CD4-positive, alpha-beta T cell treated with Interleukin-4 for 1 hour (primary cell): ENCODE results near the gene KLF9.
A peak's percentile ranks its signal among the peaks of the same experiment; 100 is the strongest.

Experiments
- DNase-seq, 2 donors: peaks; one replicate each; pipeline ENCODE4 v3.0.0-alpha.2; 2020 to 2022

Gene KLF9

GRCh38 chr9:70413799-70414775 is at the start of gene KLF9:
TSS of gene KLF9 (minus strand) at chr9:70414657. CDS start at chr9:70413363, 1,294 bp downstream.
- peak; percentile 96 for DNase-seq

- DNase-seq, result no peak
Measured at GRCh38 chr9:70463877-70464276, 49.4 kb upstream of the KLF9 start.

GRCh38 chr9:70462300-70462699 is 47.8 kb upstream of the KLF9 start:
- DNase-seq, result no peak

GRCh38 chr9:70457235-70457634 is 42.8 kb upstream of the KLF9 start:
- DNase-seq, result no peak

- DNase-seq, result no peak
Measured at GRCh38 chr9:70455993-70456704, 41.7 kb upstream of the KLF9 start.

- no peak for DNase-seq
Measured at GRCh38 chr9:70452365-70452764, 37.9 kb upstream of the KLF9 start.

GRCh38 chr9:70451765-70452164 is 37.3 kb upstream of the KLF9 start:
- DNase-seq, result no peak

- DNase-seq, result no peak
Measured at GRCh38 chr9:70450738-70451137, 36.3 kb upstream of the KLF9 start.

GRCh38 chr9:70449461-70449860 is 35.0 kb upstream of the KLF9 start:
- no peak for DNase-seq

- DNase-seq, result no peak
Measured at GRCh38 chr9:70448919-70449318, 34.5 kb upstream of the KLF9 start.

- DNase-seq, result no peak
Measured at GRCh38 chr9:70444904-70445303, 30.4 kb upstream of the KLF9 start.

GRCh38 chr9:70442328-70442848 is 27.9 kb upstream of the KLF9 start:
- DNase-seq, result no peak

- DNase-seq, result no peak
Measured at GRCh38 chr9:70441622-70442021, 27.2 kb upstream of the KLF9 start.

GRCh38 chr9:70439991-70440706 is 25.7 kb upstream of the KLF9 start:
- DNase-seq, result no peak

GRCh38 chr9:70438341-70438928 is 24.0 kb upstream of the KLF9 start:
- no peak for DNase-seq

- DNase-seq, result no peak
Measured at GRCh38 chr9:70435948-70436347, 21.5 kb upstream of the KLF9 start.

- no peak for DNase-seq
Measured at GRCh38 chr9:70429899-70430298, 15.4 kb upstream of the KLF9 start.

- no peak for DNase-seq
Measured at GRCh38 chr9:70428781-70429180, 14.3 kb upstream of the KLF9 start.

GRCh38 chr9:70427161-70427945 is 12.9 kb upstream of the KLF9 start:
- no peak for DNase-seq

- no peak for DNase-seq
Measured at GRCh38 chr9:70425192-70425591, 10.7 kb upstream of the KLF9 start.

GRCh38 chr9:70422371-70423043 is 8.1 kb upstream of the KLF9 start:
- DNase-seq, result no peak
